COLO668 (cell line): ENCODE results near the gene CELA3B.
"Not testable (repeated sequence)": the region's sequence is repeated elsewhere in the genome, so short reads cannot be mapped to it uniquely, and the experiment has no call there.

Experiments used
- DNase-seq: peaks from one replicate; lab custom pipeline; 2025; ENCODE audit not compliant: unreplicated experiment; lab: John Stamatoyannopoulos, UW

CELA3B gene

GRCh38 chr1:22005261-22006149 is 28.7 kb downstream of the CELA3B start:
- peak; percentile 68 for DNase-seq

- DNase-seq = not testable (repeated sequence)
These were observed 29.9 kb downstream of the CELA3B start for GRCh38 chr1:22006736-22007135.

- not testable (repeated sequence) for DNase-seq
These were observed 30.4 kb downstream of the CELA3B start for GRCh38 chr1:22007262-22007661.

GRCh38 chr1:22009566-22009965 is 32.7 kb downstream of the CELA3B start:
- DNase-seq = not testable (repeated sequence)

- DNase-seq = not testable (repeated sequence)
These were observed 35.9 kb downstream of the CELA3B start for GRCh38 chr1:22012752-22013151.

GRCh38 chr1:22014575-22015206 is 37.9 kb downstream of the CELA3B start:
- not testable (repeated sequence) for DNase-seq

- DNase-seq = no peak
These were observed 42.0 kb downstream of the CELA3B start for GRCh38 chr1:22018583-22019559.

- no peak for DNase-seq
These were observed 44.2 kb downstream of the CELA3B start for GRCh38 chr1:22021061-22021460.

- peak; percentile 74 for DNase-seq
These were observed 47.9 kb downstream of the CELA3B start for GRCh38 chr1:22024485-22025367.

GRCh38 chr1:22025368-22026155 is 48.7 kb downstream of the CELA3B start:
- peak; percentile 89 for DNase-seq

GRCh38 chr1:22026924-22027289 is 50.1 kb downstream of the CELA3B start:
- no peak for DNase-seq

- DNase-seq = no peak
These were observed 53.2 kb downstream of the CELA3B start for GRCh38 chr1:22030057-22030456.

- DNase-seq = no peak
These were observed 53.7 kb downstream of the CELA3B start for GRCh38 chr1:22030473-22030872.

GRCh38 chr1:22031214-22031962 is 54.6 kb downstream of the CELA3B start:
- no peak for DNase-seq

- DNase-seq = not testable (repeated sequence)
These were observed 58.0 kb downstream of the CELA3B start for GRCh38 chr1:22034834-22035233.

- DNase-seq = no peak
These were observed 60.7 kb downstream of the CELA3B start for GRCh38 chr1:22037520-22037919.

GRCh38 chr1:22038036-22038435 is 61.2 kb downstream of the CELA3B start:
- peak; percentile 27 for DNase-seq
